GM19455 (cell line): ENCODE data around the gene GFM1.
"Not testable (repeated sequence)": the region's sequence is repeated elsewhere in the genome, so short reads cannot be mapped to it uniquely, and the experiment has no call there.

Source experiments
- ATAC-seq: cut with Tn5 transposase; IDR thresholded peaks from one replicate; pipeline ENCODE4 v1.9.1; 2021; ENCODE audit not compliant: unreplicated experiment

GFM1 gene

DNA sequence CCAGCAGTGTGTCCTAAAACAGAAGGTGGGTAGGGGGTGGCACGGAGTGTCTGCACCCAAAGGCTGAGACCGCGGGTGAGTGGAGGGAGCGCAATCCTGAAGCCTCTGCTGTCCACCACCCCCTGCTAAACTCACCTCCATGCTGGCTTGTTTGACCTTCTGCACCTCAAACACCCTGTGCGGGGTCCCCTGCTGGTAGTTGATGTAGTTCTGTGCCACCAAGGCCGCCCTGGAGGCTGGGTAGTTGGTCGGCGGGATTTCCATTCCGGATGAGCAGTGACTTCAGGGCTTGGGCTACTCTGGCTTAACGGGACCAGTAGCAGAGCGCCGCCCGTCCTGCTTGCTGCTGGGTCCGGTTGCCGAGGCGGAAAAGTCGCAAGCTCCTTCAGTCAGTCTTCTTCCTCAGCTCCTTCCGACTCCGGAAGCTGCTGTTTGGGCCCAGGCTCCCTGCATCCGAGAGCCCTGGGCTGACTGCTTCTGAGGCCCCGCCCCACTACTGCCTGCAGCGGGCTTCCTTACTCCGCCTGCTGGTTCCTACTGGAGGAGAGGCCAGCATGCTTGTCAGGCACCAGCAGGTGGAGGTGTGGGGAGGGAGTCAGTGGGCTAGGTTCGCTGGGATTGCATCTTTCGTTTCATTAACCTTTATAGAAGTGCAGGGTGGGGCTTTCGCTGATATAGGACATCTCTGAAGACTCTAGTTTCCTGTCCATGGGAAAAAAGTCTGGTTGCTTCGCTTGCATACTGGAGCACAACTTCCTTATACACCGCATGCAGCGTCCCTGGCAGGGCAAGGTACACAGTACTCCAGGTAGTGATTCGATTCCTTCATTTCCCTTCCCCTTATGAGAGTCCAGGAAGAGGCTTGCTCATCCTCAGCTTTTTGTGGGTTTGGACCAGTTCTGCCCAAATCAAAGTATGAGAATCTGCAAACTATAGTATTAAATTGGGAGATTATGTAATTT is 28.2 kb downstream of the GFM1 start, which contains the start of gene LXN:
Gene LXN (minus strand): TSS at position 434 of the 962 bp plus-strand sequence. CDS start 170 bp downstream, at position 264.
- ATAC-seq: peak; percentile 100

DNA sequence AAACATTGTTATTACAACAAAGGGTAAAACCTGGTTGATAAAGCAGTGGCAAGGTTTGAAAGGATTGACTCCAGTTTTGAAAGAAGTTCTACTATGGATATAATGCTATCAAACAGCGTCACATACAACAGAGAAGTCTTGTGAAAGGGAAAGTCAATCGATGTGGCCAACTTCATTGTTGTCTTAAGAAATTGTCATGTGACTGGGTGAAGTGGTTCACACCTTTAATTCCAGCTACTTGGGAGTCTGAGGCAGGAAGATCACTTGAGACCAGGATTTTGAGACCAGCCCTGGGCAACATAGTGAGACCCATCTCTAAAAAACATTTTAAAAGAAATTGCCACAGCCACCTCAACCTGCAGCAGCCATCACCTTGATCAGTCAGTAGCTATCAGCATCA is 34.4 kb downstream of the GFM1 start:
- no peak for ATAC-seq

DNA sequence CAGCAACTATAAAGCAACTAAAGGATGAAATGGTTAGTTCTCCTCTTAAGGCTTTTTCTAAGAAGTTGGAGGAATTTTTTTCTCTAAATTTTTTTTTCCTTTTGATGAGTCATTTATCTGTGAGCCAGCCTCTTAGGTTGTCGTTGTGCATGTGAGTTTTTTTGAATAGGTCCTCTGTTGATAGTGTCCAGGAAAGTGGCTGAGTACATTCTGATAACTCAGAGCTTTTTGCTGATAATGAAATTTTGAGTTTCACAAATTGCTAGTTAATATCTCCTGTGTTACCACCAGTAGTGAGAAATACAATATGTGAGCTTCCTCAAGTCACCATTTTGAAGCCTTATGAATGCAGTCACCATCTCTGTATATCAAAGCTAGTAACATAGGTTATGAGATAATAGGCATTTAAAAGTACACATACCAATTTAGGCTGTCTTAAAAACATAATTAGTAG is 35.2 kb downstream of the GFM1 start:
- no peak for ATAC-seq

DNA sequence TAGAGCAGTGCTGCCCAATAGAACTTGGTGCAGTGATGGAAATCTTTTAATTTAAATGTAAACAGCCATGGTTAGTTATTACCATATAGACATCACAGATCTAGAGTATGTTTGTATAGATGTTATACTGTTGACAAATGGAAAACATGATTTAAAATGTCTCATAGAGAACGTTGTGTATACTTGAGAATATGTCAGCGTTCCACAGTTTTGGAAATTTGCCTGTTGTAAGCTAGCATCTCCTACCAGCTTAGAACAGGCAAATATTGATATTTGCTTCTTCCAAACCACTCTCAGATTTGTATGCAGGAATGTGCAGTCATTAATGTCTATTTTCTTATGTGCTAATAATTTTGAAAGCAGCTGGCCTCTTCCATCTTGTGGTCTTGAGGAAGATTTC is 36.5 kb downstream of the GFM1 start:
- ATAC-seq: no peak

DNA sequence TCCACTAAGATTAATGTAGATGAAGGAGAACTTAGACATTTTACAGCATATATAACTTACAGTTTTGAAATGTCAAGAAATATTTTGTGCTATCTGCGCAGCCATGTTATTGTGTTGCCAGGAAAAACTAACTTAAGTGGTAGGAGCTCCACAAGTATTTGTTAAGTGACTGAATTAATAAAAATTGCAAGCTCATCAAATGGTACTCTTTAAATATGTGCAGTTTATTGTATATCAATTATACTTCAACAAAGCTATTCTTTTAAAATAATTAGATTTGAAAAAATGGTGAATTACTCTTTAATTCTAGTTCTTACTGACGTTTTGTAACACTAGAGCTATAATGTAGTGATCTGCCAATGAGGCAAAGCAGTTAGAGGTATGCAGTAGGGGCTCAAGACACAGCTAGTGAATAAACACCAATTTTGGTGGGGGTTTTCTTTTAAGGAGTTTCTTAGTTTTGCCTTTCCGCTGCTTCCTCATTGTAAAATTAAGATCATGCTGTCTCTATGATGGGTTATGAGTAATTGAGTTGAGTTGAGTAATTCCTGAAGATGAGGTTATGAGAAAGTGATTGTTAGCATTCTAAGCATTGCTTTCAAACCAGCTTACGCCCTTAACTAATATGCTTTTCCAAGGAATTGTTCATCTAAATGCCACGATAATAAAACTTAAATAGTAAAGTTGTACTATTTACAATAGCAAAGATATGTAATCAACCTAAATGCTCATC is 39.1 kb downstream of the GFM1 start:
- no peak for ATAC-seq

DNA sequence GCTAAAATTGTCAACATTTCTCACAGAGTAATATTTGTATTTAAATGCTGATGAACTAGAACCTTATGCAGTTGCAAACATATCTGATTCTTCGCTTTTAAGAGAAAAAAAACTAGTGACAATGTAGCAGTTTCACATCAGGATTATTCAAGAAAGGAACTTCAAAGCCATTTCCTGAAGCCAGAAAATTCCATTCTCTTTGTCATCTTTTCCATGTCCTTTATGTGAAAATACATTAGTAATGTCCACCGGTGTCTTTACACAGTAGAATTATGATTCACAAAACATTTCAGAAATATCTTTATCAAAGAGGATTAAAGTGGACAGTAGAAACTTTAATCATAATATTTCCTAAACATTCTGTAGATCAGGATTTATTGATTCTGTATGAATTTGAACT is 40.8 kb downstream of the GFM1 start:
- ATAC-seq: no peak

DNA sequence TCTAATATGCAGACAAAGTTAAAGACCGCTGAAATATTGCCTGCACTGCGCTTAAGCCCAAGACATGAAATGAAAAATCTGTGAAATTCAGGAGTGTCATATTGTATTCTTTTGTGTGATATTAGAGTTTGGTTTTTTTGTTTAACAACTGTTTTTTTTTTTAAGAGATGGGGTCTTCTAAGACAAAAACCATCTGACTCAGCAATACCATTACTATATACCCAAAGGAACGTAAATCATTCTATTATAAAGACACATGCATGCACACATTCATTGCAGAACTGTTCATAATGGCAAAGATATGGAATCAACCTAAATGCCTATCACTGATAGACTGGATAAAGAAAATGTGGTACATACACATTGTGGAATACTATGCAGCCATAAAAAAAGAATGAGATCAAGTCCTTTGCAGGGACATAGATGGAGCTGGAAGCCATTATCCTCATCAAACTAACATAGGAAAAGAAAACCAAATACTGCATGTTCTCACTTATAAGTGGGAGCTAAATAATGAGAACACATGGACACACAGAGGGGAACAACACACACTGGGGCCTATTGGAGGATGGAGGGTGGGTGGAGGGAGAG is 49.6 kb downstream of the GFM1 start:
- not testable (repeated sequence) for ATAC-seq

DNA sequence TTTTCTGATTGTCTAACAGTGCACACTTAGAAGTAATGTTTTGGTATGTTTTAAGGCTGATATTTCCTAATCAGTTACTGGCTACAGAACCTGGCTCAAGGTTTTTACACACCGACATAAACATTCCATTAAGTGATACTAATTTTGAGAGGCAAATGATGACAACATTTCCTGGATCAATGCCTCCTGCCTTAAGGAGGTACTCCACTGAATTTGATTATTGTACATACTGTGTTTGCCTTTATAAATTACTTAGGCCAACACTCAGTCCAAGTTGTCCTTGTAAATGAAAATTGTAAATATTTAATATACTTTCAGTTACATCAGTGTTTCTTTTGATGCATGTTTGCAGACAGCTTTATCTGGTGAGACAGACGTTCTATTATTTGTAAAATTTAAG is 52.3 kb downstream of the GFM1 start:
- ATAC-seq: no peak

DNA sequence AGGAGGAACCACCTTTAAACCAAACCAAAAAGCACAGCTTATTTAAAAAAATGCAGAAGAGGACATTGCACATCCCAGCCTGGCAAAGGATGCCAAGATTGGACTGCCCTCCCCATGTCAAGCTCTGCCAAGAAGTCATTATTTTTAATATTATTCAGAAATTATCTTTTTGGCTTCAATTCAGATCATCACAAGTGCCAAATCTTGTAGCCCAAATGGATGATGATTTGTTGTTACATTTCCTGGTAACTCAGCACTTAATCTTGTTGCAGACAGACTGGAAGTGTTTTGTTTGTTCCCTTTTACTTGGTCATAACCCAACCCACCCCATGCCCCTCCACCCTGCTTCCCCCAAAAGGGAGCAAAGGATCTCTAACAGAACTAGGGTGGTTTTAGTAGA is 56.2 kb downstream of the GFM1 start:
- ATAC-seq: no peak

DNA sequence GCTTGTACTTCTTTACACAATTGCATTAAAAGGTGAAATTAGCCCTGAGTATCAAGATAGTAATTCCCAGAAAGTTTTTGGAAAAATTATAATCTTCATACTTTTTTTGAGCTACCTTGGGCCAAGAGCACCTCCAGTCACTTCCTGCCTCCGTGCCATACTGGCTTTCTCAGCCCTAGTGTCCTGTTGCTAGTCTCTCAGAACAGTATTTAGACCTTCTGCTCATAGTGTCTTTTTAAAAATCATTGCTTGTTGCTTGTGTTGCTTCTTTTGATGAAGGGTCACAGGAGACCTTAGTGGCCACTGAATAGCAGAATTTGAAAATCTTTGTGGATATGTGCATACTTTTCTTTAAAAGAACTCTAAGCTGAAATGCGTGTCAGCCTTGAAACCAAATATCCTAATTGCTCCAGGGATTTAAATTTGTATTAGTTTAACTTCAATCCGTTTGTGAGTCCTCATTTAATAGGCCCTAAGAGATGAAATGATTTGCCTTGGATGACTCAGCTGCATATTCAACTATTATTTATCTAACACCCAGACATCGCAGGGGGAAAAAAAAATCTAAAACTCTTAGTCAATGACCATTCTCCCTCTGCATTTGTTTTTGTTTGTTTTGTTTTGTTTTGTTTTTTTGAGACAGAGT is 57.2 kb downstream of the GFM1 start:
- no peak for ATAC-seq

DNA sequence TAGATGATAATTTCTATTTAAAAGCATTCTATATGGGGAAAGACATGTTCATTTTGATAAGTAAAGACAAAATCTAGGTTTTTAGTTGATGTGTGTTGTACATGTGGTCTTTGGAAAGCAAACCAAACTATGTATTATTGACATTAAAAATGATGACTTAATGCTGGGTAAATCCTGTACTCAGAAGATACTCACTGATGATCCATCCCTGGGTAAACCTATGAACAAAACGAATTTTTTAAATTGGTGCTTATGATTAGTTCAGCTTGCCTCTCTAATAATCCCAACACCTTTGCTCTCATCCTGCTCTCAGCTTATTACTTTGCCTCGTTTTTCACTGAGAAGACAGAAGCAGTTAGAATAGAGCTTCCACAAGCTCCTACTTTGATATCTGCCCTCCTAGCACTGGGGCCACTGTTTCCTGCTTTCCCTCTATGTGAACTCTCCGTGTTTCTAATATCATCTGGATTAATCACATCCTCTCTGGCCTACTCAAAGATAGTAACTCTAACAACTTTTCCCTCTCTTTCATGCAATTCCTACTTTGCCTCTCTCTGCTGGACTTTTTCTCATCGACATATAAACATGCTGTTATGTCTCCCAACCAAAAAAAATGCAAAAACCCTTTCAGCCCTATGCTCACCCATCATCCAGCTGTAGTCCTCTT is 58.6 kb downstream of the GFM1 start:
- no peak for ATAC-seq

DNA sequence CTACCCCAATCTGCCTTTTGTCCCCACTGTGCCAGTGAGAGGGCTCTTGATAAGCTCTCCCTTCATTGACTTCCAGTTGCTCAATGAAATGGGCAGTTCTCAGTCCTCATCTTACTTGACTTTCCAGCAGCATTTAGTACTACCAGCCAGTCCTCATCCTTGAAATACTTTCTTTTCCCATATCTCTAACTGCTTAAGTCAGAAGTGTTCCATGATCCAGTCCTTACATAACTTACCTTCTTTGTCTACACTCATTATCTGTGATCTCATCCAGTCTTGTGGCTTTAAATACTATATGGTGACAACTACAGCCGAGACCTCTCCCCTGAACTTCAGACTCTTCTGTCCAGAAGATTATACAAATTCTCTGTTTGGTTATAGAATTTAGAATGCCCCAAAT is 59.2 kb downstream of the GFM1 start:
- ATAC-seq: no peak

DNA sequence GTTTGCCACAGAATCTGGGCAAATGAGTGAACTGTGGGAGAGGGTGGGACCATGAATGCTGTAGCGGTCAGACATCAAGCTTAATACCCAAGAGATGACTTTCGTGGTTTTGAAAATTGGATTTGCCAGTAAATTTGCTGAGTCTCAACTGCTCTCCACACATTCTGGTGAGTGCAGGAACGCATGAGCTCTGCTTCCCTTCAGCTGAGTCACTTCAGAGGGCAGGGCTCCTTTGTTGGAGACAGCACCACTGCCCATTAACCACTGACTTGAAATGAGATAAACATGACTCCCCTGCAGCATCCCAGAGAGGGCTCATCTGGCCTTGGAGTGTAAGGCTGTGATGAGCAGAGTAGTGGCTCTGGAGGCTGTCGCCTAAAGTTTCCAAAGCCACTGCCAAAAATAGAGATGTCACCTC is 65.3 kb downstream of the GFM1 start:
- no peak for ATAC-seq

DNA sequence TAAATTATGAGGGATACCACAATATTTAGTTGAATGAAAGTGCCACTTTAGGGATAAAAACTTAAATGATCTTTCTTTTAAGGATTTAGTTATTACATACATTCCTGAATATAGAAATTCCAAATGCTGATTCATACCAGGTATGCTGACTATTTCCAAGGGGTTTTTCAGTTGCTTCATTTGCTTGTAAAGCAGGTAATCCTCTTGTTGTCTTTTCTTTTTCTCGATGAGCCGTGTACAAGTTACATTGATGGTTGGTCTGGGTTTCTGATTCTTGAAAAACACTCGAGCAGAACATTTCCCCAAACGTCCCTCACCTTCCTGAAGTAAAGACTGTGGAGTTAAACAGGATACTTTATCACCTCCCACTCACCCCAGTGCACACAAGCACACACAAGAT is 66.3 kb downstream of the GFM1 start:
- ATAC-seq: no peak

DNA sequence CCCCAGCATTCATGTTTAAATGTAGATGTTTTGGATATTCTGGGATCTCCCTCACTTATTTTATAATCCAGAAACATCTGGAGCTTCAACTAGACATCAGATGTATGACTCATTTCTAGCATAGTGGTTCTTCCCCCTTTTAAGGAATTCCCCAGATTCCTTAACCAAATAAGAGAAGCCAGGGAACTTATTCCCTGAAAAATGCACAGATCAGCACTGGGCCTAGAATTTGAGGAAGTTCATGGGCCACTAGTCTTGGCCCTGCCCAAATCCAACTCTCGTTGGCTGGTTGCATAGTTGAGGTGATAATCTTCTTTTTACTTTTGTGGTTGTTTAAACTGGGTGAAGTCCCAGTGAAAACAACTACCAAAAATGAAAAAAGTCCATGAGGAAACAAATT is 67.6 kb downstream of the GFM1 start:
- no peak for ATAC-seq

DNA sequence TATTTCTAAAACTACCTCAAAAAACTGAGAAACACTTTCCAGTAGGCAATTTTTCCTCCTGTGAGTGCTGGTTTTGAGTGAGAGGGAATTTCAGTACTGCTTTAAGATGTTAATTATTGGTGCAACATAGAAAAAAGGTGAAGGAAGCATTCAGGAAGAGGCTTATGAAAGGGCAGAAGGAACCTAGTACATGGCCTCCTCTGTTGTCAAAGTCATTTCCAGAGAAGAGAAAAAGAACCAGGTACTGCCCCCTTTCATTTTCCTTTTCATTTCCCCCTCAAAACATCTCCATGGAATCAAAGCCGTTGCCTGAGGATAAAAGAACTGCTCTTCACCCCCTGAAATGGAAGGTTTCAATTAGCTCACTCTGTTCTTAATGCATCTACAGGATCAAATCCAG is 68.1 kb downstream of the GFM1 start:
- ATAC-seq: no peak

DNA sequence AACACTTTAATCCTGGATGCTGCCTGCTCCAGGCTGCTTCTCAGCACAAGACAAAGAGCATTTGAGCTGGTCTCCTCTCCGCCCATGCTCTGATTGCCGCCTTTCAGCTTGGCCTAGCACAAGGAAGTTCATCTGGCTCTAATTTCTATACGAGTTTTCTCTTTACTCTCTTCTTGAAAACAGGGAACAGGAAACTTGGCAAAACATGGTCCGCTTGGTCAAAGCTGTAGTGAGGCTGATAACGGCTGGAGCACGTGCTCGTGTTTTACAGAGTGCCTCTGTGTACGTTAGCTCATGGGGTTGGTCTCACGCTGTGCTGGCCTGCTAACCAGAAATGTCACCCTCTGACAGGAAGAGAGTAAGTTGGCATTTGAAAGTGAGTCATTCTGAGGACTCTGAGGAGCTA is 68.8 kb downstream of the GFM1 start:
- no peak for ATAC-seq

DNA sequence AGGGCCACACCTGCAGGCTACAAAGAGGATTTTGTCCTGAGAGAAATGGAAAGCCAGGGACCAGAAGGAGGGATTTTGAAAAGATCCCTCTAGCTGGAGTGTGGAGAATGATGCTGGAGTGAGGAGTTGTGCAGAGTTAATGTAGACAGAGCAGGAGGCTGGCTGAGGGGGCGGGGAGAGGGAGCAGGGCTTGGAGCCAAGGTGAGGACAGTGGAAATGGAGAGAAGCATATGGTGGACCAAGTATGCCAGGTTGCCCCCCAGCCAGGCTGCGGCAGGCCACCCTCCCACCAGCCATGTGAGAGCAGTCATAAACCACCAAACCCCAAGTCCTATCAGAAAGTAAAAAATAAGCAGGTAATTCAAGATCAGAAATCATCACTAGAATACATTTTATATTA is 73.2 kb downstream of the GFM1 start:
- no peak for ATAC-seq

DNA sequence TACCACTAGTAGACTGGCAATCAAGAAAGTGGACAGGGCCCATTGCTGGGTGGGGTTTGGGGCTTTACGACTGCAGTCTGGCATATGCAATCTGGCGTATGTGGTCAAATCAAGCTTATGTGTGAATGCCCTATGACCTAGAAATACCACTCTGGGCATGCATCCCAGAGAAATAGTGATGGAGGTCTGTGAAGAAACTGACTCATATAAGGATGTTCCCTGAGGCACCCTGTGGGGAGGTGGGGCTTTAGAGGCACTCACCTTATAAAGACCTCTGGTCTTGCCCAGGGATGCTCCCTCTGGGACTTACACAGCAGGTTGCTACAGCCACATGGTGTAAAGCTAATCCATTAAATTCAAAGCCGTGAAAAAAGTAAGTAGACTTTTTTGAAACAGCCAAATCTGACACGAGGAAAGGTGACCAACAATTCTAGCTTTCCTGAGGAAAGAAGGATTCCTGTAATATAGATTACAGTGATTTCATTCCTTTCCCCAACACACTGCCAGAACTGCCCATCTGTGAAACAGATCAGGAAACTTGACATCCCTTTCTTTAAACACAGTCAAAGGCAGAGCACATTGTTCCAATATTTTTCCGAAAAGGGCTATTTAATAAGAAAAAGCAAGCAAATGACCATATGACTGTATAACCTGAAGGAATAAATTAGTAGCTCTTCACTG is 74.3 kb downstream of the GFM1 start:
- ATAC-seq: no peak

DNA sequence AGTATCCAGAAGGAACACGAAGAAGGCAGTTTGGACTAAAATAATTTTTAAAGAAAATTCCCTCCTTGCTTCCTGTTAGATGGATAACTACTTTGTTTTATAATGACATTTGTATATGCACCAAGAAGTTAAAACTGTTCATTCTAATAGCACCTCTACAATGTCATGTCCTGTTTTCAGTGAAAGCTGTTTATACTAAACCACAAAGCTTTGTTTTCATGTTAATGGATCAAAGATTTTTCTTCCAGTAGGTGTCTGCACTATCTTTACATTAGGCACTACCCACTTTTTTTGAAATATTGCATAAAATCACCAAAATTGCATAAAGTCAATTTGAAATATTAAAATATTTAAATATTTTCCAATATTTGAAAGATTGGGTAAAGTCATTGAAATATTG is 77.8 kb downstream of the GFM1 start:
- no peak for ATAC-seq
